K562 (cell line): ENCODE data around the gene NRXN3.

Experiments
- CCNT2 ChIP-seq: IDR thresholded peaks from 2 replicates; pipeline ENCODE4 v1.6.1; 2011; ENCODE audit warnings: borderline replicate concordance, low read depth, mild to moderate bottlenecking, moderate library complexity, mixed read lengths, low read length; ENCODE audit not compliant: insufficient read length; ENCODE audit errors: extremely low read depth
- ZBTB7A ChIP-seq: IDR thresholded peaks from 2 replicates; pipeline ENCODE4 v1.6.1; 2011; ENCODE audit warnings: low read depth, mild to moderate bottlenecking, low read length, moderate library complexity, borderline replicate concordance; ENCODE audit not compliant: control insufficient read depth
- TF ChIP-seq, protein P1 (sequence below): fragments of 250-450 bp; sonication (Bioruptor Pico); IDR thresholded peaks from 2 replicates; pipeline ENCODE4 v1.5.0; 2021

GRCh38 chr14:79137836-79138235, 967.7 kb downstream of the NRXN3 start:
- TF ChIP-seq CCNT2 (no peak), ZBTB7A (no peak)
- TF ChIP-seq, protein P1, sequence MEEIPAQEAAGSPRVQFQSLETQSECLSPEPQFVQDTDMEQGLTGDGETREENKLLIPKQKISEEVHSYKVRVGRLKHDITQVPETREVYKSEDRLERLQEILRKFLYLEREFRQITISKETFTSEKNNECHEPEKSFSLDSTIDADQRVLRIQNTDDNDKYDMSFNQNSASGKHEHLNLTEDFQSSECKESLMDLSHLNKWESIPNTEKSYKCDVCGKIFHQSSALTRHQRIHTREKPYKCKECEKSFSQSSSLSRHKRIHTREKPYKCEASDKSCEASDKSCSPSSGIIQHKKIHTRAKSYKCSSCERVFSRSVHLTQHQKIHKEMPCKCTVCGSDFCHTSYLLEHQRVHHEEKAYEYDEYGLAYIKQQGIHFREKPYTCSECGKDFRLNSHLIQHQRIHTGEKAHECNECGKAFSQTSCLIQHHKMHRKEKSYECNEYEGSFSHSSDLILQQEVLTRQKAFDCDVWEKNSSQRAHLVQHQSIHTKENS (CRISPR knock-in tag): no peak
